Thyroid gland (tissue), 4 donors: Measurements from ENCODE around the gene NLRC5.

ENCODE experiments used
- CTCF ChIP-seq, 6 experiments: fragments of 200-600 bp in 3 of 6; fragments of 450-650 bp in 3 of 6; sonication (generic) in 3 of 6; IDR thresholded peaks; one replicate each; pipeline ENCODE4 v1.5.1; 2016 to 2019; ENCODE audit warnings: antibody characterized with exemption in 6 of 6, mild to moderate bottlenecking in 2 of 6, inconsistent platforms in 1 of 6, moderate library complexity in 1 of 6
- POLR2A ChIP-seq, 2 donors: fragments of 450-650 bp; IDR thresholded peaks; one replicate each; pipeline ENCODE4 v1.6.1; 2017; ENCODE audit warnings: antibody characterized with exemption in 2 of 2, mild to moderate bottlenecking in 2 of 2, moderate library complexity in 1 of 2

- TF ChIP-seq CTCF (IDR thresholded peaks at IDR 0.05) (no peak), POLR2A (IDR thresholded peaks at IDR 0.05) (no peak)
Measured at GRCh38 chr16:57016831-57017230, 27.5 kb downstream of the NLRC5 start.
